ENCODE data around the gene CDKAL1.
"Not testable (repeated sequence)": the region's sequence is repeated elsewhere in the genome, so short reads cannot be mapped to it uniquely, and the experiment has no call there.

The CDKAL1 gene

GRCh38 chr6:20599302-20600051 lies 65.2 kb downstream of the CDKAL1 start:
- DNase-seq: no peak

- no peak for DNase-seq
Measured at GRCh38 chr6:20600831-20601230, 66.6 kb downstream of the CDKAL1 start.

- peak; percentile 13 for DNase-seq
Measured at GRCh38 chr6:20604159-20604558, 69.9 kb downstream of the CDKAL1 start.

- DNase-seq: no peak
Measured at GRCh38 chr6:20605061-20605460, 70.8 kb downstream of the CDKAL1 start.

GRCh38 chr6:20605581-20605980 lies 71.3 kb downstream of the CDKAL1 start:
- DNase-seq: no peak

GRCh38 chr6:20606831-20607230 lies 72.6 kb downstream of the CDKAL1 start:
- DNase-seq: no peak

- DNase-seq: peak; percentile 89
Measured at GRCh38 chr6:20608356-20608755, 74.1 kb downstream of the CDKAL1 start.

- DNase-seq: no peak
Measured at GRCh38 chr6:20608905-20609304, 74.6 kb downstream of the CDKAL1 start.

- not testable (repeated sequence) for DNase-seq
Measured at GRCh38 chr6:20609924-20610323, 75.7 kb downstream of the CDKAL1 start.

- no peak for DNase-seq
Measured at GRCh38 chr6:20610636-20611370, 76.5 kb downstream of the CDKAL1 start.

GRCh38 chr6:20617537-20617936 lies 83.3 kb downstream of the CDKAL1 start:
- not testable (repeated sequence) for DNase-seq

GRCh38 chr6:20620043-20620442 lies 85.8 kb downstream of the CDKAL1 start:
- no peak for DNase-seq

- DNase-seq: no peak
Measured at GRCh38 chr6:20623761-20624160, 89.5 kb downstream of the CDKAL1 start.

- no peak for DNase-seq
Measured at GRCh38 chr6:20626165-20626564, 91.9 kb downstream of the CDKAL1 start.

- no peak for DNase-seq
Measured at GRCh38 chr6:20629509-20629908, 95.3 kb downstream of the CDKAL1 start.

GRCh38 chr6:20630136-20630535 lies 95.9 kb downstream of the CDKAL1 start:
- no peak for DNase-seq

- no peak for DNase-seq
Measured at GRCh38 chr6:20630617-20631548, 96.6 kb downstream of the CDKAL1 start.

- DNase-seq: no peak
Measured at GRCh38 chr6:20631549-20631924, 97.3 kb downstream of the CDKAL1 start.

- no peak for DNase-seq
Measured at GRCh38 chr6:20632696-20633095, 98.4 kb downstream of the CDKAL1 start.

- no peak for DNase-seq
Measured at GRCh38 chr6:20633566-20634340, 99.5 kb downstream of the CDKAL1 start.

GRCh38 chr6:20639161-20639560 lies 104.9 kb downstream of the CDKAL1 start:
- DNase-seq: no peak

GRCh38 chr6:20640181-20640580 lies 105.9 kb downstream of the CDKAL1 start:
- no peak for DNase-seq

- no peak for DNase-seq
Measured at GRCh38 chr6:20642441-20642840, 108.2 kb downstream of the CDKAL1 start.
